Mesothelial cell of epicardium (in vitro differentiated cells): ENCODE data around the gene TEKTIP1. TPM values are rescaled to one million over a fixed set of nuclear protein-coding genes. Genes with fewer than 3 reads are reported as not detected.
"Not testable (repeated sequence)": the region's sequence is repeated elsewhere in the genome, so short reads cannot be mapped to it uniquely, and the experiment has no call there.

Experiments
- DNase-seq, 2 experiments: peaks; one replicate each; pipeline ENCODE4 v3.0.0; 2021; ENCODE audit warnings: low spot score in 2 of 2; ENCODE audit not compliant: unreplicated experiment in 2 of 2
- H3K27ac Mint-ChIP-seq: 2 replicates; pipeline ENCODE4 v1.8.0; 2021; ENCODE audit warnings: mixed read lengths
- H3K27me3 Mint-ChIP-seq: 2 replicates; pipeline ENCODE4 v1.8.0; 2021; ENCODE audit warnings: low read depth, mixed read lengths
- H3K36me3 Mint-ChIP-seq: 2 replicates; pipeline ENCODE4 v1.8.0; 2021; ENCODE audit warnings: mixed read lengths
- H3K4me1 Mint-ChIP-seq: 2 replicates; pipeline ENCODE4 v1.8.0; 2021; ENCODE audit warnings: mixed read lengths
- H3K4me3 Mint-ChIP-seq: 2 replicates; pipeline ENCODE4 v1.8.0; 2021; ENCODE audit warnings: mild to moderate bottlenecking, moderate library complexity, mixed read lengths
- H3K9me3 Mint-ChIP-seq: 2 replicates; pipeline ENCODE4 v1.8.0; 2021; ENCODE audit warnings: mixed read lengths
- total RNA-seq: library from RNA; stranded (reverse); gene quantifications from 3 replicates; pipeline ENCODE4 v1.2.1, GENCODE V29; 2021
- TF ChIP-seq, protein P1 (sequence below): fragments of 200-600 bp; sonication (generic); IDR thresholded peaks from one replicate; pipeline ENCODE4 v1.5.0; 2021; ENCODE audit warnings: antibody characterized with exemption; ENCODE audit not compliant: unreplicated experiment

Gene TEKTIP1
- total RNA-seq, 1 donor from 2014 or later = 3.5 TPM

DNA sequence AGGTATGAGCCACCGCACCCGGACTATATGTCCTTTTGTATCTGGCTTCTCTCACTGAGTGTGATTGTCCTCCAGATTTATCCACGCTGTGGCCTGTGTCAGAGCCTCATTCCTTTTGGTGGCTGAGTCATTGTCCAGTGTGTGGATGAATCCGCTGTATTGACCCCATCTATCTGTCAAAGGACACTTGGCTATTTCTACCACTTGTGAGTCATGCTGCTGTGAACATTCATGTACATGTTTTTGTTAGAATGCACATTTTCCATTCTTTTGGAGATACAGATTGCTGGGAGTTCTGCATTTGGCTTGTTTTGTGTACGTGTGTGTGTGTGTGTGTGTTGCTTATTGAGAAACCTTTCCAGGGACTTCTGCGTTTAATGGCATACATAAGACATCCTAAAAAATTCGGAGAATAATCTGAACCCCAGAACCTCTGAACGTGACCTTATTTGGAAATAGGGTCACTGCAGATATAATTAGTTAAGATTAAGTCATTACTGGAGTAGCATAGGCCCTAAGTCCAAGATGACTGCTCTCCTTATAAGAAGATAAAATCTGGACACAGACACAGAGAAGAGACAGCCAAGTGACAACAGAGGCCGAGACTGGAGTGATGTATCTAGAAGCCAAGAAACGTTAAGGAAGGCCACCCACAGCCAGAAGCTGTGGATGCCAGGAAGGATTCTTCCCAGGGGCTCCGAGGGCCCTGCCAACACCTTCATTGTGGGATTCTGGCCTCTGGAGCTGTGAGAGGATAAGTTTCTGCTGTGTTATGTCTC lies 41.4 kb downstream of the TEKTIP1 start:
- DNase-seq = no peak
- peaks cover 2% of the 10 kb centered on the region for H3K36me3 Mint-ChIP-seq
- no peak overlapping the region for H3K27ac Mint-ChIP-seq
- TF ChIP-seq, protein P1, sequence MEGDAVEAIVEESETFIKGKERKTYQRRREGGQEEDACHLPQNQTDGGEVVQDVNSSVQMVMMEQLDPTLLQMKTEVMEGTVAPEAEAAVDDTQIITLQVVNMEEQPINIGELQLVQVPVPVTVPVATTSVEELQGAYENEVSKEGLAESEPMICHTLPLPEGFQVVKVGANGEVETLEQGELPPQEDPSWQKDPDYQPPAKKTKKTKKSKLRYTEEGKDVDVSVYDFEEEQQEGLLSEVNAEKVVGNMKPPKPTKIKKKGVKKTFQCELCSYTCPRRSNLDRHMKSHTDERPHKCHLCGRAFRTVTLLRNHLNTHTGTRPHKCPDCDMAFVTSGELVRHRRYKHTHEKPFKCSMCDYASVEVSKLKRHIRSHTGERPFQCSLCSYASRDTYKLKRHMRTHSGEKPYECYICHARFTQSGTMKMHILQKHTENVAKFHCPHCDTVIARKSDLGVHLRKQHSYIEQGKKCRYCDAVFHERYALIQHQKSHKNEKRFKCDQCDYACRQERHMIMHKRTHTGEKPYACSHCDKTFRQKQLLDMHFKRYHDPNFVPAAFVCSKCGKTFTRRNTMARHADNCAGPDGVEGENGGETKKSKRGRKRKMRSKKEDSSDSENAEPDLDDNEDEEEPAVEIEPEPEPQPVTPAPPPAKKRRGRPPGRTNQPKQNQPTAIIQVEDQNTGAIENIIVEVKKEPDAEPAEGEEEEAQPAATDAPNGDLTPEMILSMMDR = no peak
- no peaks in the 10 kb centered on the region for H3K9me3 Mint-ChIP-seq
- H3K4me1 Mint-ChIP-seq = peaks cover 9% of the 10 kb centered on the region
- no peak overlapping the region for H3K4me3 Mint-ChIP-seq
- peaks cover 51% of the 10 kb centered on the region for H3K27me3 Mint-ChIP-seq

- H3K36me3 Mint-ChIP-seq, H3K4me1 Mint-ChIP-seq, H3K4me3 Mint-ChIP-seq, H3K9me3 Mint-ChIP-seq, H3K27ac Mint-ChIP-seq, DNase-seq: not testable (repeated sequence)
- H3K27me3 Mint-ChIP-seq = peaks cover 54% of the 10 kb centered on the region
Observed at GRCh38 chr19:3581792-3582191, 42.8 kb downstream of the TEKTIP1 start.

DNA sequence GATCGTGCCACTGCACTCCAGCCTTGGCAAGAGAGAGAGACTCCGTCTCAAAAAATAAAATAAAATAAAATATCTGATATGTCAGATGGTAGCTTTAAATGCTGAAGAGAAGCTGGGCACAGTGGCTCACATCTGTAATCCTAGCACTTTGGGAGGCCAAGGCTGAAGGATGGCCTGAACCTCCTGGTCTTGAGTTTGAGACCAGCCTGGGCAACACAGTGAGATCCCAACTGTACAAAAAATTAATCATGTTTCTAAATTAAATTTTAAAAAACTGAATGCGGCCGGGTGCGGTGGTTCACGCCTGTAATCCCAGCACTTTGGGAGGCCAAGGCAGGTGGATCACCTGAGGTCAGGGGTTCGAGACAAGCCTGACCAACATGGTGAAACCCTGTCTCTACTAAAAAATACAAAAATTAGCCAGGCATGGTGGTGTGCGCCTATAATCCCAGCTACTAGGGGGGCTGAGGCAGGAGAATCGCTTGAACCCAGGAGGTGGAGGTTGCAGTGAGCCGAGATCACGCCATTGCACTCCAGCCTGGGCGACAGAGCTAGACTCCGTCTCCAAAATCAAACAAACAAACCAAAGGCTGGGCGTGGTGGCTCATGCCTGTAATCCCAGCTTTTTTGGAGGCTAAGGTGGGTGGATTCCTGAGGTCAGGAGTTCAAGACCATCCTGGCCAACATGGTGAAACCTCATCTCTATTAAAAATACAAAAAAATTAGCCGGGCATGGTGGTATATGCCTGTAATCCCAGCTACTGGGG lies 45.2 kb downstream of the TEKTIP1 start:
- H3K27me3 Mint-ChIP-seq = peaks cover 60% of the 10 kb centered on the region
- H3K36me3 Mint-ChIP-seq, H3K9me3 Mint-ChIP-seq, H3K4me1 Mint-ChIP-seq, H3K4me3 Mint-ChIP-seq, H3K27ac Mint-ChIP-seq, DNase-seq: not testable (repeated sequence)

DNA sequence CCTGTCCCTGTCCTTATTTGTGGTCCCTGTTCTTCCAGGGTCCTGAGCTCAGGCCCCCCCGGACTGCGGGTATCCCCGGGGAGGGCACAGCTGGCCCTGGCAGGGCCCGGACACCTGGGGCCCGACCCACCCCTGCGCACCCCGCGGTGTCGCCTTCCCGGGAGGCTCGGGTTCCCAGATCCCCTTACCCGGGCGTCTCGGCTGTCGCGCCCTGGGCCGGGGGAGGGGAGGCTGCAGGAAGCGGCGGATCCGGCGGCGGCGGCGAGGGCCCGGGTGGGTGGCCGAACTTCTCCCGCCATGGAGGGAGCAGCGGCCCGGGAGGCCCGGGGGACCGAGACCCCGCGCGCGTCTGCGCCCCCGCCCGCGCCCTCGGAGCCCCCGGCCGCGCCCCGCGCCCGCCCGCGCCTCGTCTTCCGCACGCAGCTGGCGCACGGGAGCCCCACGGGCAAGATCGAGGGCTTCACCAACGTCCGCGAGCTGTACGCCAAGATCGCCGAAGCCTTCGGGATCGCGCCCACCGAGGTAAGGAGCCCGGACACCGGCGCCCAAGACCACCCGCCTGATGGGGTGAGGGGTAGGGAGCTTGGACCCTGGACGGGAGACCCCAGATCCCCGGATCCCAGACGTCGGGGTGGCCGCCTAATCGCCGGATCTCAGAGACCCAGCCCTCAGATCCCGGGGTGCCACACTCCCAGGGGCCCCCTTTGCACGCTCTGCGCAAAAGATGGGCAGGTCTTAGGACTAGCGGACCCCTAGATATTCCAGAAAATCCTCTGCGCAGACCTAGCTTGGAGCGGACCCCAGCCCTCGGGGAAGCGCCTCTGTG lies 46.5 kb downstream of the TEKTIP1 start, which contains the start of gene GIPC3:
Gene GIPC3, plus strand, starts transcription at position 178 of the 826 bp plus-strand sequence. Its CDS starts 120 bp downstream, at position 298.
- Mint-ChIP-seq H3K4me3 (no peak within 1 kb of the TSS), H3K9me3 (no peaks in the 10 kb centered on the region), H3K27ac (no peak within 1 kb of the TSS), H3K4me1 (no peaks in the 10 kb centered on the region), H3K36me3 (no peaks in the 10 kb centered on the region), H3K27me3 (peaks cover 54% of the 10 kb centered on the region)
- TF ChIP-seq, protein P1 = no peak
- DNase-seq = no peak

DNA sequence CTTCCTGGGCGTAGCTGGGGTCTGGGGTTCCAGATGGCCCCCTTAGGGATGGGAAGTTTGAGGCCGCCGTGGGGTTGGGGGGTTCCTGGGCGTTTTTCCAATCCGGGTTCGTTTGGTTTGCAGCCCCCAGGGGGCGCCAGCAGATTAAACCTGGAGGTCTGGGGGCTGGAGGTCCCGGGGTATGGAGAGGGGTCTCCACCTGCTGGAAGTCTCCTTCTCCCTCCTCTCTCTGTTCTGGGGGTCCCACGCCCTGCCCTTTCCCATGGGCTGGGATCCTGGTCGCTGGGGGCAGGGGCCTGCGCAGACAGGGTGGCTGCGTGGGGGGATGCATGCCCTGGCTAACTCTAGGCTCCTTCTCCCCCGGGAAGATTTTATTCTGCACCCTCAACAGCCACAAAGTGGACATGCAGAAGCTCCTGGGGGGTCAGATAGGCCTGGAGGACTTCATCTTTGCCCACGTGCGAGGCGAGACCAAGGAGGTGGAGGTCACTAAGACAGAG lies 47.2 kb downstream of the TEKTIP1 start:
- no peaks in the 10 kb centered on the region for H3K9me3 Mint-ChIP-seq
- H3K4me1 Mint-ChIP-seq = no peaks in the 10 kb centered on the region
- TF ChIP-seq, protein P1 = peak; percentile 48
- H3K36me3 Mint-ChIP-seq = no peaks in the 10 kb centered on the region
- peaks cover 54% of the 10 kb centered on the region for H3K27me3 Mint-ChIP-seq
- no peak overlapping the region for H3K4me3 Mint-ChIP-seq
- H3K27ac Mint-ChIP-seq = no peak overlapping the region
- DNase-seq = no peak

- Mint-ChIP-seq H3K4me3 (no peak overlapping the region), H3K4me1 (no peaks in the 10 kb centered on the region)
Observed at GRCh38 chr19:3586707-3587346, 47.9 kb downstream of the TEKTIP1 start.

More at GRCh38 chr19:3586707-3587346, 47.9 kb downstream of the TEKTIP1 start:
- Mint-ChIP-seq H3K27ac (no peak overlapping the region), H3K27me3 (peaks cover 57% of the 10 kb centered on the region), H3K36me3 (no peaks in the 10 kb centered on the region), H3K9me3 (no peaks in the 10 kb centered on the region)
- TF ChIP-seq, protein P1 = no peak
- no peak for DNase-seq
